Karpas-422 (cell line): Measurements from ENCODE around the gene GGTA1. TPM values are rescaled to one million over a fixed set of nuclear protein-coding genes. Genes with fewer than 3 reads are reported as not detected.

Experiments used
- DNase-seq: peaks from one replicate; pipeline ENCODE4 v3.0.0-alpha.2; 2015
- H2AFZ ChIP-seq: fragments of 200-600 bp; sonication (generic); 2 replicates; pipeline ENCODE4 v1.6.1; 2014; ENCODE audit warnings: antibody characterized with exemption, low read length, mixed read lengths
- H3K27ac ChIP-seq: fragments of 200-600 bp; sonication (generic); 2 replicates; pipeline ENCODE4 v1.5.1; 2014; ENCODE audit warnings: mild to moderate bottlenecking, low read length, moderate library complexity
- H3K27me3 ChIP-seq: fragments of 200-600 bp; sonication (generic); 2 replicates; pipeline ENCODE4 v1.6.1; 2014; ENCODE audit warnings: low read length, mixed read lengths
- H3K36me3 ChIP-seq: fragments of 200-600 bp; sonication (generic); 2 replicates; pipeline ENCODE4 v1.6.1; 2014; ENCODE audit warnings: low read length, mixed read lengths; ENCODE audit not compliant: insufficient read depth
- H3K4me1 ChIP-seq: fragments of 200-600 bp; sonication (generic); 2 replicates; pipeline ENCODE4 v1.6.1; 2014; ENCODE audit warnings: mild to moderate bottlenecking, low read length, mixed read lengths
- H3K4me2 ChIP-seq: fragments of 200-600 bp; sonication (generic); 2 replicates; pipeline ENCODE4 v1.6.1; 2014; ENCODE audit warnings: low read length, low read depth, mild to moderate bottlenecking; ENCODE audit not compliant: poor library complexity, severe bottlenecking
- H3K4me3 ChIP-seq: fragments of 200-600 bp; sonication (generic); 2 replicates; pipeline ENCODE4 v1.5.1; 2014; ENCODE audit warnings: mild to moderate bottlenecking, antibody characterized with exemption, low read length, mixed read lengths
- H3K79me2 ChIP-seq: fragments of 200-600 bp; sonication (generic); 2 replicates; pipeline ENCODE4 v1.6.1; 2014; ENCODE audit warnings: mild to moderate bottlenecking, low read length, mixed read lengths
- H3K9ac ChIP-seq: fragments of 200-600 bp; sonication (generic); 2 replicates; pipeline ENCODE4 v1.6.0; 2014; ENCODE audit warnings: low read length
- H3K9me2 ChIP-seq: fragments of 200-600 bp; sonication (generic), shearing (Covaris generic); replicated peaks from 2 replicates; pipeline ENCODE4 v1.6.0; 2014; ENCODE audit warnings: mild to moderate bottlenecking, low read length, moderate library complexity; ENCODE audit not compliant: insufficient read depth
- H3K9me3 ChIP-seq: fragments of 300-700, 200-600 bp; sonication (generic); 2 replicates; pipeline ENCODE4 v1.6.1; 2014; ENCODE audit warnings: low read length, mixed read lengths
- H4K20me1 ChIP-seq: fragments of 200-600 bp; sonication (generic); 2 replicates; pipeline ENCODE4 v1.6.1; 2014; ENCODE audit warnings: mild to moderate bottlenecking, antibody characterized with exemption, low read length, low read depth; ENCODE audit not compliant: insufficient read depth
- total RNA-seq: library from RNA; depleted of rRNA; stranded (reverse); fragments of >200 nt; shearing (Covaris generic); gene quantifications from 2 replicates; pipeline ENCODE4 v1.2.3, GENCODE V29; 2014; ENCODE audit warnings: low replicate concordance

GGTA1 gene
- total RNA-seq, 1 experiment from 2014 or later = not detected

DNA sequence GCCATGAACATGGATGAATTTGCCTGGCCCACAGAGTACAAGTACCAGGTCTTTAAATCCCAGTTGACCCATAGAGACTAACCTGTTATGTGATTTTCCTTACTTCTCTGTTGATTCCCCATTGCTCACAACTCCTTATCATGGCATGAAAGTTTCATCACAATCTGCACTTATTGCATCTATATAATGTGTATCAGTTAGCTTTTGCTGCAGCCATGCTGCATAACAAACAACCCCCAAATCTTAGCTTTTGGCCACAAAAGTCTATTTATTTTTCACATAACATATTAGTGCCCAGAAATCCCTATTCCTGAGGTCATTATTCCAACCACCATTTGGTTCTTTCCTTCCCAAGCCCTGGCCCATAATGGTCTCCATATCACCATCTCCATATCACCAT lies 3.7 kb downstream of the GGTA1 start:
- Histone ChIP-seq H3K4me1 (peaks cover 12% of the 10 kb centered on the region), H2AFZ (no peak overlapping the region), H4K20me1 (no peaks in the 10 kb centered on the region; the same call in 1 of the 2 replicates), H3K9me2 (no peaks in the 10 kb centered on the region), H3K27ac (no peak overlapping the region), H3K27me3 (peaks cover 6% of the 10 kb centered on the region; the same call in 1 of the 2 replicates), H3K79me2 (no peaks in the 10 kb centered on the region), H3K9me3 (no peaks in the 10 kb centered on the region), H3K9ac (no peak overlapping the region), H3K36me3 (no peaks in the 10 kb centered on the region), H3K4me2 (no peak overlapping the region), H3K4me3 (no peak overlapping the region)
- DNase-seq = no peak

DNA sequence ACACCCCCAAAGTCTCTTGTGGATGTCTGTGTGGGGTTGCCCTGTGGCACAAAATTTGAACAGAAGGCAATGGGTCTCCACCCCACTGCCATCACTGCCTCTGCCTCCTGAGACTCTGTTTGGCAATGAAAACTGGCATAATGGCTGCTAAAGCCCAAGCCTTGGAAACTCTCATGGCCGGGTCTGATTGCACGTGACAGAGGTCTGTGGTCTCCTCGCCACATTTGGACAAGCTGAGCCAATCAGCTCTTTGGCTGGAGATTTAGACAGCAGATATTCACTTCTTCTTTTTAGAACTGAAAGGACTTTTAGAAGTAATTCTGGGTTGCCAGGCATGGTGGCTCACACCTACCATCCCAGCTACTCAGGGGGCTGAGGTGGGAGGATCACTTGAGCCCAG lies 5.5 kb downstream of the GGTA1 start:
- Histone ChIP-seq H3K4me3 (no peak overlapping the region), H4K20me1 (no peaks in the 10 kb centered on the region; the same call in 1 of the 2 replicates), H3K9me3 (no peaks in the 10 kb centered on the region), H3K36me3 (no peaks in the 10 kb centered on the region), H3K4me1 (peaks cover 12% of the 10 kb centered on the region), H3K79me2 (no peaks in the 10 kb centered on the region), H3K9me2 (no peaks in the 10 kb centered on the region), H3K27ac (no peak overlapping the region), H3K9ac (no peak overlapping the region), H2AFZ (no peak overlapping the region), H3K27me3 (peaks cover 6% of the 10 kb centered on the region; the same call in 1 of the 2 replicates), H3K4me2 (no peak overlapping the region)
- no peak for DNase-seq

DNA sequence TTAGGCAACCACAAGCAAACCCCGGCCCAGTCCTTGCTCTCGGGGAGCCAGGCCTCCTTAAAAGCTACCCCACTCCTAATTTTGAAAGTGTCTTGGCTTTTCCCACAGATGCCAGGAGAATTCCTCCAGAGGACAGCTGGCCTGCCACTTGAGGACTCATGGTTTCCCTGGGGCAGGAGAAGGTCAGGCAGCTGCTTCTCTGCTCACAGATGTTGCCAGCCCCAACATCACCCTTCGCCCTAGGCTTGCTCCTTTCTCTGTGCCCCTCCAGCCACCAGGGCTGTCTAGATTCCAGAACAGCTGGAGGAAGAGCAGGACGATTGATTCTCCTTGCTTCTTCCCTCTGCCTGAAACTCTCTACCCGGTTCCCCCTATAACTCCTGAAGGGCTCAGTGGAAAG lies 8.5 kb downstream of the GGTA1 start:
- Histone ChIP-seq H3K27ac (no peak overlapping the region), H3K4me3 (no peak overlapping the region), H3K4me2 (no peak overlapping the region), H3K36me3 (no peaks in the 10 kb centered on the region), H4K20me1 (no peaks in the 10 kb centered on the region), H2AFZ (no peak overlapping the region), H3K9me3 (no peaks in the 10 kb centered on the region), H3K9ac (no peak overlapping the region), H3K9me2 (no peaks in the 10 kb centered on the region), H3K79me2 (no peaks in the 10 kb centered on the region), H3K27me3 (peaks cover 3% of the 10 kb centered on the region; the same call in 1 of the 2 replicates), H3K4me1 (0 out of 2 replicates have a peak, but pooled peaks cover 3% of the 10 kb centered on the region)
- DNase-seq = no peak

DNA sequence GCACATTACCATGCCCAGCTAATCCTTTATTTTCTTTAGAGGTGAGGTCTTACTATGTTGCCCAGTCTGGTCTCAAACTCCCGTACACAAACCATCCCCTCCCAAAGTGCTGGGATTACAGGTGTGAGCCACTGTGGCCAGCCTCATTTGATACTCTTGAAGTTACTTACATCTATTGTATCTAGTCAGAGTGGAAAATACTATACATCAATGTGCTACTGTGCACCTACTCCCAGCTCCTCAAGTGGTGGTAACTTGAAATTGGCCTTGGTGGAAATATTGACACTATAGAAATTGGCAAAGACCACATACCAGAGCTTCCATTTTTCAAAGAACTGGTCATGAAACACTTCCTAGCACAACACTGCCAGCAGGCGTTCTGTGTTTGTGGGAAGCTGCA lies 10.3 kb downstream of the GGTA1 start:
- H2AFZ ChIP-seq = no peak overlapping the region
- H3K27me3 ChIP-seq = no peaks in the 10 kb centered on the region
- H3K4me1 ChIP-seq = 0 out of 2 replicates have a peak, but pooled peaks cover 3% of the 10 kb centered on the region
- H3K4me2 ChIP-seq = no peak overlapping the region
- no peaks in the 10 kb centered on the region for H3K9me2 ChIP-seq
- no peaks in the 10 kb centered on the region for H3K9me3 ChIP-seq
- H3K27ac ChIP-seq = no peak overlapping the region
- H3K9ac ChIP-seq = no peak overlapping the region
- H3K36me3 ChIP-seq = no peaks in the 10 kb centered on the region
- no peaks in the 10 kb centered on the region for H4K20me1 ChIP-seq
- no peaks in the 10 kb centered on the region for H3K79me2 ChIP-seq
- DNase-seq = no peak
- no peak overlapping the region for H3K4me3 ChIP-seq

DNA sequence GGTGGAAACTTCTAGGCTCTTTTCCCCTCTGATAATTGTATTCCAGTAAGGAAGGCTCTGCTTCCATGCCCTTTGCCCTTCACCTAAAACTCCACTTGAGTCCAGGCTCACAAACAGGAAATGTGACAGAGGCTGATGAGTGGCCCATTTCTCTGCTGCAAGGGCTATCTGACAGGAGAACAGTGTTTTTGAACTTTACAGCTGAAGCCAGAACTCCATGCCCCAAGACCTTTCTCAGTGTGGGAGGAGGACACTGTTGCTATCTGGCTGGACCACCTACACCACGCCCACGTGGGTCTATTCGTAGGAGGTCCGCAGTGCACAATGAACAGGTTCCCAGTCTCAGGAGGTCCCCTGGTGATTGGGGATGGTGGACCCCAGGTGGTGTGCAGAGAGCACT lies 13.6 kb downstream of the GGTA1 start:
- Histone ChIP-seq H3K9ac (no peak overlapping the region), H4K20me1 (no peaks in the 10 kb centered on the region), H3K36me3 (no peaks in the 10 kb centered on the region), H3K79me2 (no peaks in the 10 kb centered on the region), H3K4me2 (no peak overlapping the region), H3K4me1 (no peaks in the 10 kb centered on the region), H3K27ac (no peak overlapping the region), H2AFZ (no peak overlapping the region), H3K27me3 (no peaks in the 10 kb centered on the region), H3K9me3 (no peaks in the 10 kb centered on the region), H3K4me3 (no peak overlapping the region), H3K9me2 (no peaks in the 10 kb centered on the region)
- DNase-seq = no peak

DNA sequence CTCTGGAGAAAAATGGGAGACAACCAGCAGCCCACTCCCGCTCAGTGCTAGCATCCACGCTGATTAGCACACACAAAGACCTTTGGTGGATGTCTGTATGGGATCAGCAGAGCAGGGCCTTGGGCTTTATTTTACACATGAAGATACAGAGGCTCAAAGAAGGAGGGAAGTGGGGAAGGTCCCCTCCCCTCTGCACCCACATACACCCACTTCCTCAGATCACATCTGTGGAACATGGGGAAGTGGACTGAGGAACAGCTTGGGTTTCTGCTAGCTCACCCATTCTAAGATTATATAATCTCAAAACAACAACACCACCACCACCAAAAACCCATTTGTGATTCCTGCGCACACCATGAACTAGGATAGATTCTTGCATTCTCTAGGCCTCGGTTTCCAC lies 14.0 kb downstream of the GGTA1 start:
- no peaks in the 10 kb centered on the region for H3K9me3 ChIP-seq
- no peak overlapping the region for H3K4me2 ChIP-seq
- no peaks in the 10 kb centered on the region for H3K79me2 ChIP-seq
- no peak overlapping the region for H3K27ac ChIP-seq
- H3K4me1 ChIP-seq = no peaks in the 10 kb centered on the region
- H3K36me3 ChIP-seq = no peaks in the 10 kb centered on the region
- H2AFZ ChIP-seq = no peak overlapping the region
- H3K9ac ChIP-seq = no peak overlapping the region
- H4K20me1 ChIP-seq = no peaks in the 10 kb centered on the region
- no peak overlapping the region for H3K4me3 ChIP-seq
- H3K27me3 ChIP-seq = no peaks in the 10 kb centered on the region
- no peaks in the 10 kb centered on the region for H3K9me2 ChIP-seq
- no peak for DNase-seq

DNA sequence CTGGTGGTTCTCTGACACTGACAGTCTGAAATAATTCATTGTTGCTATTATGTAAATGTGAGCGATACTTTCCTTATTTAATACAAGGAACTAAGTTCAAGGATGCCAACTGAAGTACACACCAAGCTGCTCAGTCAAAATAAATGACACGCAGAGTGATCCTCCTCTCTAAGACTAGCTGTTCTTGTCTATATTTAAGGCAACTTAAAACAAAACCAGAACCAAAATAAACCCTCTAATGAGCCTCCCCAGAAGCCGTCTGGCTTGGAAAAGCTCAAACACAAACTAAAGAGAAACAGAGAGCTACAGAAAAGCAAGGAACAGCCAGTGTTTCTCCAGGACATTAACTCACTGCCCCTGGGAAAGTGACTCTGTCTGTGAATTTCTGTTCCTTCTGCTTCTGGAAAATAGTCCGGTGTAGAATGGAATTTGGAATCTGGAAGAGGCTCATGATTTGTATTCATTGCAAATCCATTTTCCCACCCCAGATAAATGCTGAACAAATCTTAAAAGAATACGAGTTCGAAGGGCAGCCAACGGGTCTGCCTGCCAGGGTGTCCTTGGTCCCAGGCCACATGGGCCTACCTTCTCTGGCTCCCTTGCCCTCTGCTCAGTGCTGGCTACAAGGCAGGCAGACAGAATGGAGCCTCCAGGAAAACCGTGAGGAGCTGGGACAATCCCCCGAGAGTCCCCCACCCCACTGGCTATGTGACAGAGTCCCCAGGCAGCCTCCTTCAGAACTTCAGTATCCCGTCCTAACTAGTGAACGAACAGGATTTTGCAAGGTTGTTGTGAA lies 14.8 kb downstream of the GGTA1 start:
- H3K9ac ChIP-seq = no peak overlapping the region
- H3K4me2 ChIP-seq = no peak overlapping the region
- no peaks in the 10 kb centered on the region for H3K9me2 ChIP-seq
- no peaks in the 10 kb centered on the region for H3K36me3 ChIP-seq
- H4K20me1 ChIP-seq = no peaks in the 10 kb centered on the region
- no peaks in the 10 kb centered on the region for H3K9me3 ChIP-seq
- H2AFZ ChIP-seq = no peak overlapping the region
- H3K79me2 ChIP-seq = no peaks in the 10 kb centered on the region
- H3K4me1 ChIP-seq = no peaks in the 10 kb centered on the region
- no peak overlapping the region for H3K4me3 ChIP-seq
- DNase-seq = peak; percentile 38
- H3K27ac ChIP-seq = no peak overlapping the region
- no peaks in the 10 kb centered on the region for H3K27me3 ChIP-seq

DNA sequence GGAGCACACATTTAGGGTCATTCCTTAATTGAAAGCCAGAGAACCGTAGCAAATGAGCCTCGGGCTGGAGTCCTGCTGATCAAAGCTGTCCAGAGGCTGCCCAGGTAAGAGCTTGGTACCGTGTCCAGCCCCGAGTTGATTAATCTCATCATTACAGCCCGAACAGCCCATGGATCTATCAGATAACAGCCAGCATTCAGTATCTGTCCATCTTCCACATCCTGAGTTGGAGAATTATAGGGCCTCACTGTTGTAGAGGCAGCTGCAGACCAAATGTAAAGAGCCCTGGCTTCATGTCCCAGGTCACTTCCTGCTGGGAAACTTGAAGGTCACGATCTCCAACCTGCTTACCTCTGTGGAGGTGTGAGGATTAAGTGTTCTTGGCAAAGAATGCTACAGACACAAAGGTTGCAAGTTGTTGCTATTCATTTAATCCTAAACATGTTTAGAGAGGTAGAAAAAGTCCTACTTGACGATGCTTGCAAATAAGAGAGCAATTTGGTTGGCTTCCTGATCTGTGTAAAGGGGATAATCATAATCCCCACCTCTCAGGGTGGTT lies 16.1 kb downstream of the GGTA1 start:
- Histone ChIP-seq H3K36me3 (no peaks in the 10 kb centered on the region), H4K20me1 (no peaks in the 10 kb centered on the region), H2AFZ (no peak overlapping the region), H3K9me2 (no peaks in the 10 kb centered on the region), H3K27ac (no peak overlapping the region), H3K79me2 (no peaks in the 10 kb centered on the region), H3K9ac (no peak overlapping the region), H3K4me2 (no peak overlapping the region), H3K27me3 (no peaks in the 10 kb centered on the region), H3K9me3 (no peaks in the 10 kb centered on the region), H3K4me1 (no peaks in the 10 kb centered on the region), H3K4me3 (no peak overlapping the region)
- no peak for DNase-seq
